ENCODE results near the gene ANKRD60.
A peak's percentile ranks its signal among the peaks of the same experiment; 100 is the strongest.

Gene ANKRD60

DNA sequence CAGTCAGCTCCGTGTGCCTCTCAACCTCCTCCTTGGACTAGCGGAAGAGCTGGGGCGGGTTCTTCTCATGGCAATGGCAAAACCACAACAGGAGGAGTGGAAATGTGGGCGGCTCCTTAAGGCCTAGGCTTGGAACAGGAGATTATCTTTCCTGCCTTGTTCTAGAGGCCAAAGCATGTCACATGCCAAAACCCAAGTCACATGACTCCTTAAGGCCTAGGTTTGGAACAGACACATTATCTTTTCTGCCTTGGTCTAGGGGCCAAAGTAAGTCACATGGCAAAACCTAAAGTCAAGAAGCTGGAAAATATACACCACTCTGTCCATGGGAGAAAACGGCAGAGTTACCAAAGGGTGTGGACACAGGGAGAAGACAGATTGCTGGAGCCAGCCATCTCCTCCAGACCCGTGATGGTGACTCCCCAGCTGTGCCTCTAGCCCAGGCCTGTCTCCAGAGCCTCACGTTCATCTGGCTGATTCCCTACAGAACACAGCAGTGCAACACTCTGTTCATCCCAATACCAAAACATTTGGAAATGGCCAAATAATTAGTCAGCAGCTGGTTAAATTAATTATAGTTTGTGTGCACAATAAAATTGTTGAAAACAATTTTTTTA, 34.2 kb downstream of the ANKRD60 start:
- DNase-seq (ENCODE audit: low spot score), result peak; percentile 38

DNA sequence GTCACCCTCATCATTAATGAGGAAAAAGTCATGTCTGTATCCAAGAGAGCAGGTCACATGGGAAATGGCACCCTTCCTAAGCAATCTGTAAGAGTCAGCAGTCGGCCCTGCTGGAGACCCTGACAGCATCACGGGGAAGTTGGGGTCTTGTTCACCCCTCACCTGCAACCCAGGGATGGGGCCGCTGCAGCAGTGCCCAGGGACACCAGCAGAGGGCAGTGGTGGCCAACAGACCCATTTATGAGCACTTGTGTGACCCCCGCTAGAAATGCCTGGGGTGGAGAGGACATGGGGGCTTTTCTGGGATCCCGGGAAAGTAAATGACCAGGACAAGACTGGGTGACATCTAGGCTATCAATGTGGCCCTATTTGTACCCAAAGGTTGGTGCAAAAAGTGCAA, 35.9 kb downstream of the ANKRD60 start:
- no peak for DNase-seq (ENCODE audit: low spot score)

DNA sequence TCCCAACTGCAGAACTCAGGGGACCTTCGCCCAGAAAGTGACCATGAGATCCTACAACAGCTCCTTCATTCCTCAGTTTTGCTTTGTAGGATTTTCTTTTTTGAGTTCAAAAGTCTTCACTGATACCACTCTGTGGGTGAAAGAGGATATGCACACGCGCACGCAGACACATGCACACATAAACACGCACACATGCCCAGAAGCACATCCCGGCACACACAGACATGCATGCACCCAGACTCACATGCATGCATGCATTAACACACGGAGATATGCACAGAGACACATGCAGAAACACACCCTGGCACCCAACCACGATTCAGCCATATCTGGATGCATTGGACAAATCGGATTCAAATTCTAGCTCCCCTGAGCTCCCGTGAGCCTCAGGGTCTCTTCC, 36.4 kb downstream of the ANKRD60 start:
- DNase-seq (ENCODE audit: low spot score), result no peak

DNA sequence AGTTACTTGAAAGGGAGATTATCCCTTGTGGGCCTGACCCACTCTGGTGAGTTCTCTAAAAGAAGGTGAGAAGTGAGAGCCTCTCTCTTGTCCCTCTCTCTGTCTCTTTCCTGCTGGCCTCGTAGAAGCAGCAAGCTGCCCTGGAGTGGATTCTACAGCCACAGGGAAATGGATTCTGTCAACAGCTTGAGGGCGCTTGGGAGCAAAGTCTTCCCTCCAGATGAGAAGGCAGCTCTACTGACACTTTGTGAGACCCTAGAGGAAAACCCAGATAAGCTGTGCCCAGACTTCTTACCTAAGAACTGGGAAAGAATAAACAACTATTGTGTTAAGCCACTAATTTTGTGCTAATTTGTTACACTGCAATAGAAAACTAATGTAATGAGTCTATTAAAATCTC, 39.9 kb downstream of the ANKRD60 start:
- DNase-seq (ENCODE audit: low spot score), result no peak

DNA sequence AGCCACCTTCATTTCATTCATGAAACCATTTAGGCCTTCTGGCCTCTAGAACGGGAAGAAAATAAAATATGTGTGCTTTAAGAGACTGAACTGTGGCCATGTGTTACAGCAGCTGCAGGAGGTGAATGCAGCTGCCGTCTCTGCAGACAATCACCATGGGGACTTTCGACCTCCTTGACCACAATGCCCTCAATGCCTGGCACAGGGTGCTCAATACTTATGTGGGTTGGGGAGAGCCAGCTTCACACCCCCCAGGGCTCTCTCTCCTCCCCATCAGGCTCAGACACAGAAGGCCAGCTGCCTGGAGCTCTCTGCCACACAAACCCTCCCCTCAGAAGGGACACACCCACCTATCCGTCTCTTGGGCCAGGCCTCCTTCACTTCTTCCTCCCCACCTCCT, 43.5 kb downstream of the ANKRD60 start:
- DNase-seq (ENCODE audit: low spot score), result no peak

DNA sequence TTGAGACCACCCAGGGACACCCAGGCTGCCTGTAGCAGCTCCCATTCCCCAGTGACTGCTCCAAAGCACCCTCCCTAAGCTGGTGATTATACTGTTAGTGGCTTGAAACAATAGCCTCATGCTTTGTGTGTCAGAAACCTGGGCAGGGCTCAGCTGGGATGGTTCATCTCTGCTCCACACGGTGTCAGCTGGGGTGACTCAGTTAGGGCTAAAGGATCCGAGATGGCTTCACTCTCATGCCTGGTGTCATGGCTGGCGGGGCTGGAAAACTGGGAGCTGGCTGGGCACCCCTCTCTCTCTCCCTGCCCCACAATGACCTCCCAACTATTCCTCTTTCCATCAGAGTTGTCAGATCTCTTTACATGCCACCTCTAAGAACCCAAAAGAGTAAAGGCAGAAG, 44.4 kb downstream of the ANKRD60 start:
- no peak for DNase-seq (ENCODE audit: low spot score)

DNA sequence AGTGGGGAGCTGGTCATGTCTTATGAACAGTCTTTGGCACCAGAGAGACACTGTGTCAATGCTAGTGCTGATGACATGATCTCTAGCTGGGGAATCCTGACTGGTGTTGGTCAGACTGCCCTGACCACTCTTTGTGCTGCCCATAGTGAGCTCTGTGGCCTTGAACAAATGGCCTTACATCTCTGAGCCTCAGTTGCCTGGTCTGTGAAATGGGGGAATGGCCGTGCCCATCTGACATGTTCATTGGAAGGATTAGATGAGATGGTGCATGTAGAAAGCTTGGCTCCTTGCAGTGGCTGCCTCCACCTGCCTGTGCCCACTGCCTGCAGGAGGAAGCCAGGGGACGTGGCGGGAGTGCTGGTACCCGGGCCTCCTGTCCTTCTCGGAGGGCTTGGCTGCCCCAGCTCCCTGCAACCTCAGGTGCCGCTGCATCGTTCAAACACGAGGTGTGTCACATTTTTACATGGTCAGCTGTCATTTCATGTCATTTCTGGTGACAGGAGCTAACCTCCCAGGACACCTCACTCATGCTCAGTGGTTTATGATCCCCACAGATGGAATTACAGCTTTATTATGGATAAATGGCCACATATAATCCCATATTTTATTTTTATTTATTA, 45.8 kb downstream of the ANKRD60 start:
- no peak for DNase-seq (ENCODE audit: low spot score)

DNA sequence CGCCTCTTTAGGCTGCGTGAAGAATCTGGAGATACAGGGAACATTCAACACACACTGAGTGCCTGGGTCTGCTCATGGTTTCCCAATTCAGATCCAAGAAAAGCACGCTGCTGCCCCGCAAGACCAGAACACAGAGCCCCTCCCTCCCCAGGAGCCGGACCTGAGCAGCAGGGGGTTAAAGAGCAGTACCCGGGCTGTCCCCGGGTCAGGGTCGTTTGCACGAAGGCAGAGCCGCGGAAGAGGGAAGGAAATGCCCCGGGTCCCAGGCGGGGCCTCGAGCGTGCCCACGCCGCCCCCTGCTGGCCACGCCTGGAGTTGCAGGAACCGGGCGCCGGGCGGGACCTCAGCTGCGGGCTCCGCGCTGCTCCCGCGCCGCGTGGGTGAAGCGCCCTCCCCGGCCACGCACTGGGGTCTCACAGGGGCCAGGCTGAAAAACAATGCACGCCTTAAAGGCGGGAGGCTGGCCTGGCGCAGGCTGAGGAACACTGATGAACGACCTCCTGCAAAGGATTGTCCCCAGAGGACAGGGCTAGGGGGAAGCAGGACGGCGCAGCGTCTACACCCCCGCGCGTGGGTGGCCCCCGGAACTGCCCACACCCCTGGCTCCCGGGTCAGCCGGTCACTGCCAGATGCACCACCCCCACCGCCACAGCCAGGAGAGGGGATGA, 48.9 kb downstream of the ANKRD60 start:
- DNase-seq (ENCODE audit: low spot score), result peak; percentile 89

DNA sequence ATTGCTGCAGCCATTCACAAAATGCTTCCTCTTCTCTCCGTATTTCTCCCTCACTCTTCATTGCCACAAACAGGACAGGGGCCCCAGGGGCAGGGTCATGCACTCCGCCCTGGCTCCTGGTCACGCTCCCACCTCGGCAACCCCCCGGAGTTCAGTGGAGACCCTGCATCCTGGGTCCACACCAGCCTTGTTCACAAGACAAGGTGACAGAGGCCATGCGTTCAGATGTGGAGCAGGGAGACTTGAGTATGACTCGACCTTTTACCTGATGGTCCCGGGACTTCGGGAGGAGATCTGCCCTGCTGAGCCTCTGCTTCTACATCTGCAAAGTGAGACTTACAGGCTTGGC, 49.4 kb downstream of the ANKRD60 start:
- DNase-seq (ENCODE audit: low spot score), result no peak

DNA sequence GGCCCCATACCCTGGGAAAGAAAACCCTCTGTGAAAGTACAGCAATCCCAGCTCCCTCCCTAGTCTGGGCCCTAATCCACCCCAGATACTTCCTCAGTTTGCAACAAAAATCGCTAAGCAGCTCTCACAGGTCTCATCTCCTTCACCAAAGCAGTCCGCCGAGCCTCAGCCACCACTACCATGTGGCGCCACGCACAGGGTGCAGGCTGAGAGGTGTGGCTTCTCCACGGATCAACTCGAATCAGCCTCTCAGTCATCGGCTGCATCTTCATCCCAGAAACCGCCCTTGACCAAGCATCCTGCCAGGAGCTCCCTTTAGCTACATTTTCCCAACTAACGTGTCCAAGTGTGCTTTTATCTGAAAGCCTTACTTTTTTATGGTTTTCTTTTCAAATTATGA, 50.7 kb downstream of the ANKRD60 start:
- DNase-seq (ENCODE audit: low spot score), result no peak

DNA sequence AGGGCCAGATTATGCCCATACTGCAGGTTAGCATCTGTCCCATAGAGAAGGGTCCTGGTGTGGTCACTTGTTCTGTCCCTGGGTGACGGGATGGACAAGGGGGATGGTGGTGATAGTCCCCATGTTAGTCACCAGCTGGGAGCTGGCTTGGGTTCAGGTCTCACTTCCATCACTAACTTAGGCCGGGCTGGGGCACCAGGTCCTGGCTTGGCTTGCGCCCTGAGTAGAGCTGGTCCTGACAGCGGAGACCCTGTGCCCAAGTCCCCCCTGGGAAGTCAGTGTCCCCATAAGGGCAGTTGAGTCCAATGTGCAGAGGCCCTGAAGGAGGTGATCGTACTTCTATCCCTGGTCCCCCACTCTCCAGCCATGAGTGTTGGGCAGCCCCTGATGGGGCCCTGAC, 52.6 kb downstream of the ANKRD60 start:
- no peak for DNase-seq (ENCODE audit: low spot score)

DNA sequence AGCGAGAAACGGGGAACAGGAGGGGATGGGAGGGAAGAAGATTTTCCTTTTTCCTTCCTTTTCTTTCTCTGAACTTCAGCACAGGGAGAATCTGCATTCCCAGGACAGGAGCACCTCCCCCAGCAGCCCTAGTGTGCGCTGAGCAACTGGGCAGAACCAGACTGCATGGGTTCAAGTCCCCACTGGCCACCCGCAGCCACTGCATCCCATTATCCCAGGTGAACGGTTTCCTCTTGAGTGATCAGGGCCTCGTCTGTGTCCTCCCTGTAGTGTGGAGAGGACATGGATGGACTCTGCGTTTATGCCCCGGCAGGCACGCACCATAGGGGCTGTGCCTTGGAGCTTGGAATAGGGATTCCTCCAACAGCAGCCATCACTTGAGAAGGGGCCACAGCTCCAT, 53.0 kb downstream of the ANKRD60 start:
- no peak for DNase-seq (ENCODE audit: low spot score)

DNA sequence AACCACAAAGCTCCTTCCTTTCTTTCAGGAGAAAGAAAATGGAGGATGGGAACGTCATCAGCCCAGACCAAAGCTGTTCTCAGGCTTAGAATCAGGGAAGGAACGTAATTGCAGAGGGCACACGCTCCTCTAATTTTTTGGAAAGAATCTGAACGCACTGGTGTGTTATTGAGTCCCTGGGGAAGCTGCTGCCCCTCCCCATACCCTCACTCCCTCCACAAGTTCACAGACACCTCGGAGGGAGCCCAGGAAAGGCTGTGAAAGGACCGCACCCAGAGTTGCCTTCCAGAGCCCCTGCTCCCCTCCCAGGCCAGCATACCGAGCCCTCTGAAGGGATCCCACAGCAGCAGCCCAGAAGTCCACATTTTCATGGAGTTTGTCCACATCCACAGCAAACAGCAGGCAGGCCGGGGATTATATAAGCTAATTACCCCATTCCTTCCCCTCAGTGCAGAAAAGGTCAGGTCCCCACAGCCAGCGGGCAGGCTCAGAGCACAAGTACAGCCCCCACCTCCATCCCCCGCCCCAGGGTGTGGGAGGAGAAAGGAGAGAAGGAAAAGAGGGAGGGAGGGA, 53.7 kb downstream of the ANKRD60 start:
- peak; percentile 68 for DNase-seq (ENCODE audit: low spot score)

DNA sequence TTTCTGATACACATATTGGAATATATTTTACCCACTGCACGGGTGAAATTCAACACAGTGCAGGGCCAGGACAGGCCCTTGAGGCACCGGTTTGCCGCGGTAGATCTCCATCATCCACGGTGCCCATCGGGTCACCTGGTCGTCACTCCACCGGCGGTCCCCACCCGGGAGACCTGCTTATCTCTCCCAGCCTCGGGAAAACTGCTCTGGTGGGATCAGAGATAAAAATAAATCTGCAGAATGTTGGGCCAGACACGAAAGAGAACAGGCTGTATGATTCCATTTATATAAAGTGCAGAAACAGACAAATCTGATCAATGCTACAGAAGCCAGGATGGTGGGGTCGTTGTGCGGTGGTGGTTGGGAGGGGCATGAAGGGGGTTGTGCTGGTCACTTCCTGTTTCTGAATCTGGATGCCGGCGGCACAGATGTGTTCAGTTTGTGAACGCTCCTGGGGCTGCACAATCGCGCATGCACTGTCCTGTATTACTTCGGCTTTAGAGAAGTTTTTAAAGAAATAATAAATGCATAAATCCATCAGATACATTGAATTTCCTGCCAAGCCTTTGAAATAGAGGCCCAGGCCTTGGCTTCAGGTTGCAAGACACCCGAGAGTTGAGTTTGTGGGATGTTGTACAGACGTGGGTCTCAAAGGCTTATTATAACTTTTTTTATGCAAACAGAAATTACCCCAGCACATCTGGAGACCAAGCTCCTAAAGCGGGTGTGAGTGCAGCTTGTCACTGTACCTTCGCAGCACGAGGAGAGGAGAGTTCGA, 54.3 kb downstream of the ANKRD60 start:
- DNase-seq (ENCODE audit: low spot score), result peak; percentile 43

DNA sequence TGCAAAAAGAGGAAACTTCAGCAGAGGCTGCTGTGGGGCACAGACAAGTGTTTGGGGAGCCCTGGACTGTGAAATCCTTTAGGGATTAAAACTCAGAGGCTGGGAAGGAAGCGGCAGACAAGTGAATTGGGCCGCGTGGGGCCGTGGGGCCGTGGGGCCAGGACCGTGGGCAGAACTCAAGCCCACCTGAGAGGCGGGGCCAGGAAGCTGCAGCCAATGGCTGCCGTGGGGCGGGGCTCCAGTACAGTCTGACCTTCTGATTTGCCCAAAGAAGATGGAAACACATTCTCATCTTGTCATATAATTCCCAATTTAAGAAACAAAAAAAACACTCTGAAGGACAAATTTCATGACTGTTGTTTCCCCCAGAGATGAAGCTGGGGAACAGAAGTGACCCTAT, 55.4 kb downstream of the ANKRD60 start:
- no peak for DNase-seq (ENCODE audit: low spot score)

DNA sequence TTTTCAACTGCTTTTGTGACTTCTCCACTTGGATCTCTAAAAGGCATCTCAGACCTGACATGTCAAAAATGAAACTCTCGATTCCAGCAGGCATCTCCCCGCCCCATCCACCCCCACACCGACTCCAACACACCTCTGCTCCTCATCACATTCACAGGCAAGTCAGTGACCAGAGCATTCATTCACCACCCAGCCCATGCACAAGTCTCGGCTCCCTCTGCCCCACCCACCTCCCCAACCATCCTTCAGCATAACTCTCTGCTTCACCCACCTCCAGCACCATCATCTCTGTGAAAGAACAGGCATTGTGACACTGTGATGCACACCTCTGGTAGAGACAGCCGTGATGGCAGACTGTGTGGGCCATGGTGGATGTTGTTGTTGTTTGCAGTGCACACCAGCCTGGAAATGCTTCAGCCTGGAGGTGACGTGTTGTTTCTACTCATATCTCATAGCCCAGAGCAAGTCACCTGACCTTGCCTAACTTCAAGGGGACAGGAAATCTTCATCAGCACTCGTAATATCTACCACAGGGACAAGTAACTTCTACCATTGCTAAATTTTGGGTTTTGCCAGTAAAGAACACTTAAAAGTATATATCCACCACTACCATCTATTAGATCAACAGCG, 56.5 kb downstream of the ANKRD60 start:
- no peak for DNase-seq (ENCODE audit: low spot score)

DNA sequence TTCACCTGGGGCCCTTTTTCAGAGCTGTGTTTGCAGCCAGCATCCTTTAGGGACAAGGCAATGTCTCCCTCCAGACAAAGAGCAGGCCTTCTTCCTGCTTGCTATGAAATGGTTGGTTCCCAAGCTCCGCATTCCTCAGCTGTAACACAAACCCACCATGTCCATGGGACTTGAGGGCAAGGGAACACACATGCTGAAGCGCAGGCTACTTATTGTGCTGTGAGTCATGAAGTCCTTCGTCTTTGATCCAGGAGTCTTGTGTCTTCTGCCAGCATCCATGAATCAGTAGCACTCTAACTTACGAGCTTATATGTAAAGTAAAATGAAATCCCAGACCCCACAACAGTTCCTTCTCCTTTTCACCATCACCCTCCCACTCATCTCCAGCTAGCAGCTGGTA, 59.0 kb downstream of the ANKRD60 start:
- DNase-seq (ENCODE audit: low spot score), result peak; percentile 61

DNA sequence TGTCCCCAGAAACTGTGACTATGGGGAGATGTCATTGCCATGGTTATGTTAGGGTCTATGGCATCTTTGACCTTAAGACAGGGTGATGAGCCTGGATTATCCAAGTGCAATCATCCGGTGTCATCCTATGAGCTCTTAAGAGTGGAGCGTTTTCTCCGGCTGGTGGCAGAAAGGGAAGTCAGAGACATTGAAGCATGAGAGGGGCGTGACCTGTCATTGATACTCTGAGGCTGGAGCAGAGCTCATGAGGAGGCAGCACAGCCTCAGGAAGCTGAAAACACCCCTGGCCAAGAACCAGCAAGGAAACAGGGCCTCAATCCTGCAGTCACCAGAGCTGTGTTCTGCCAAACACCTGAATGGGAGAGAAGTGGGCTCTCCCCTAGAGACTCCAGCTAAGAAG, 59.6 kb downstream of the ANKRD60 start:
- no peak for DNase-seq (ENCODE audit: low spot score)

DNA sequence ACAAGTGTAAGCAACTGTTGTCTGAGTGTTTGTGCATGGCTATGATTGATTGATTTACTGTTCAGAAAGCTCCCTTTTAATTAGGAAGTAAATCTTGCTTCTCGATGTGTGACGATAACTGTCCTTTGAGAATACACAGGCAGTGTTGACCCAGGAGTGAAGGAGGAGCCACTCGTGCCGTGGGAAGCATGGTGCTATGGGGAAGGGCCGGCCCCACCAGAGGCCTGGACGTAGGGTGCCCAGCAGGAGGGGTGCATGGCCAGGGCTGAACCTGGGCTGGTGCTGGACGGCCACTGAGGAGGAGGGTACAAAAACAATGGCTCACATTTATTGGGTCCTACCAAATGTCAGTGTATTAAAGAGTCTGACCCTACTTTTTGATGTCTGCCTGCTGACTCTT, 60.7 kb downstream of the ANKRD60 start:
- no peak for DNase-seq (ENCODE audit: low spot score)

Data from AG20443 (cell line).